ENCODE data around the gene GANC. TPM values are rescaled to one million over a fixed set of nuclear protein-coding genes. Genes with fewer than 3 reads are reported as not detected.

GANC gene
- total and polyA plus RNA-seq, 2 donors from 2014 or later: 11.3 to 40.4 TPM

- intact Hi-C loops (cut with DNase I): no loop called here
- H3K27ac ChIP-seq (ENCODE audit: low read depth in 2 of 2, low read length in 2 of 2): no peak overlapping the region
Measured at GRCh38 chr15:42276762-42277161, 3.8 kb downstream of the GANC start.

DNA sequence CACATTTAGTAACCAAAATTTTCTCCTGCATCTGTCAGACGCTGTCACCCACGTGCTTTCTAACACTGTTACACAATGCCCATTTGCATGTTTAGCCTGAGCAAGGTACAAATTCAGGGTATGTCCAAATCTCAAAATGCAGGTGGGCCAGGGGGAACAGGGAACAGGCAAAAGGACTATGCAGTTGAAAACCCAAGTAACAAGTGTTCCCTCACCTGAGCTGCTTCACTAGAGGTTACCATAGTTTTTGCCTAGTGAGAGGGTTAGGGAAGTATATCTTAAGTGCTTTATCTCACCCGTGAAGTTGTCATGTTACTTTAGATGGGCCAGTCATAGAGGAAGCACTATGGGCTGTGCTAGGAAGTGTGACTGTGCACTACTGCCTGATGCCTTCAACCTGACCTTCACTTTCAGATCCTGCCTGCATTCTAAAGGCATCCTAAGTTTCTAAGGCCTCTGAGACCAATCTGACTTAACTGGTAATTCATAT, 6.3 kb downstream of the GANC start:
- DNase-seq (no peak), FAIRE-seq (no peak)
- Histone ChIP-seq H3K4me3 (ENCODE audit: low read length in 3 of 3) (no peak overlapping the region), H3K9ac (ENCODE audit: low read length in 3 of 3) (no peak overlapping the region), H3K36me3 (ENCODE audit: control insufficient read depth in 2 of 3, insufficient read depth in 3 of 3, low read length in 3 of 3) (peaks cover 0 to 28% (median 20%) of the 10 kb centered on the region in 3 donors), H3K27me3 (ENCODE audit: control insufficient read depth, insufficient read depth, low read length) (no peaks in the 10 kb centered on the region), H3K4me1 (ENCODE audit: control insufficient read depth in 2 of 3, insufficient read depth in 2 of 3, low read depth in 1 of 3, low read length in 3 of 3) (peaks cover 0 to 9% (median 0%) of the 10 kb centered on the region in 3 donors), H3K27ac (ENCODE audit: low read depth in 2 of 2, low read length in 2 of 2) (no peak overlapping the region), H3K9me3 (ENCODE audit: control insufficient read depth in 2 of 3, insufficient read depth in 1 of 3, low read length in 3 of 3) (no peaks in the 10 kb centered on the region)
- TF ChIP-seq, protein P1, sequence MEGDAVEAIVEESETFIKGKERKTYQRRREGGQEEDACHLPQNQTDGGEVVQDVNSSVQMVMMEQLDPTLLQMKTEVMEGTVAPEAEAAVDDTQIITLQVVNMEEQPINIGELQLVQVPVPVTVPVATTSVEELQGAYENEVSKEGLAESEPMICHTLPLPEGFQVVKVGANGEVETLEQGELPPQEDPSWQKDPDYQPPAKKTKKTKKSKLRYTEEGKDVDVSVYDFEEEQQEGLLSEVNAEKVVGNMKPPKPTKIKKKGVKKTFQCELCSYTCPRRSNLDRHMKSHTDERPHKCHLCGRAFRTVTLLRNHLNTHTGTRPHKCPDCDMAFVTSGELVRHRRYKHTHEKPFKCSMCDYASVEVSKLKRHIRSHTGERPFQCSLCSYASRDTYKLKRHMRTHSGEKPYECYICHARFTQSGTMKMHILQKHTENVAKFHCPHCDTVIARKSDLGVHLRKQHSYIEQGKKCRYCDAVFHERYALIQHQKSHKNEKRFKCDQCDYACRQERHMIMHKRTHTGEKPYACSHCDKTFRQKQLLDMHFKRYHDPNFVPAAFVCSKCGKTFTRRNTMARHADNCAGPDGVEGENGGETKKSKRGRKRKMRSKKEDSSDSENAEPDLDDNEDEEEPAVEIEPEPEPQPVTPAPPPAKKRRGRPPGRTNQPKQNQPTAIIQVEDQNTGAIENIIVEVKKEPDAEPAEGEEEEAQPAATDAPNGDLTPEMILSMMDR (IDR thresholded peaks at IDR 0.05; ENCODE audit: borderline replicate concordance, extremely low read depth, insufficient read depth): no peak
- intact Hi-C loops (cut with DNase I): no loop called here

More at GRCh38 chr15:42276762-42277161, 3.8 kb downstream of the GANC start:
- FAIRE-seq (no peak), DNase-seq (no peak)
- no peaks in the 10 kb centered on the region for H3K27me3 ChIP-seq (ENCODE audit: control insufficient read depth, insufficient read depth, low read length)
- H3K36me3 ChIP-seq (ENCODE audit: control insufficient read depth in 2 of 3, insufficient read depth in 3 of 3, low read length in 3 of 3): peaks cover 0 to 20% (median 15%) of the 10 kb centered on the region in 3 donors
- H3K4me3 ChIP-seq (ENCODE audit: low read length in 3 of 3): no peak overlapping the region
- peaks cover 0 to 9% (median 2%) of the 10 kb centered on the region in 3 donors for H3K4me1 ChIP-seq (ENCODE audit: control insufficient read depth in 2 of 3, insufficient read depth in 2 of 3, low read depth in 1 of 3, low read length in 3 of 3)
- TF ChIP-seq, protein P1 (IDR thresholded peaks at IDR 0.05; ENCODE audit: borderline replicate concordance, extremely low read depth, insufficient read depth): no peak
- no peaks in the 10 kb centered on the region for H3K9me3 ChIP-seq (ENCODE audit: control insufficient read depth in 2 of 3, insufficient read depth in 1 of 3, low read length in 3 of 3)
- no peak overlapping the region for H3K9ac ChIP-seq (ENCODE audit: low read length in 3 of 3)

DNA sequence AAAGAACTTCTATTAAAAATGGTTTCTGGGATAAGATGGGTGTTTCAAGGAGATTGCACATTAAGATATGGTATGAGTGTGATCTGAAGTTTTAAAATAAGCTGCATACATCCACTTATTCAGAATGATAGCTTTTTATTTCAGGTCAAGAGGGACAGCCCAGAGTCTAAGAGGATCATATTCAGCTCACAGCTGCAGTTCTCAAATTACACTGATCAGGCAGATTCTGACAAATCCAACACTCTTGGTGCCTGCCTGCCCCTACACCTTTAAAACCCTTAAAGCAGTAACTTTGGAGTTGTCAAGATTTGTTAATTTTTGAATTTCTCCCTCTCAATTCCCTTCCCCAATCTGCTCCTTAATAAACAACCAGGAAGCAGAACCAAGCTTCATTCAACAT, 9.3 kb downstream of the GANC start:
- intact Hi-C loops (cut with DNase I): no loop called here
- Histone ChIP-seq H3K9me3 (ENCODE audit: control insufficient read depth in 2 of 3, insufficient read depth in 1 of 3, low read length in 3 of 3) (no peaks in the 10 kb centered on the region), H3K27me3 (ENCODE audit: control insufficient read depth, insufficient read depth, low read length) (no peaks in the 10 kb centered on the region), H3K9ac (ENCODE audit: low read length in 3 of 3) (no peak overlapping the region), H3K36me3 (ENCODE audit: control insufficient read depth in 2 of 3, insufficient read depth in 3 of 3, low read length in 3 of 3) (peaks cover 0 to 28% (median 20%) of the 10 kb centered on the region in 3 donors), H3K4me3 (ENCODE audit: low read length in 3 of 3) (no peak overlapping the region), H3K27ac (ENCODE audit: low read depth in 2 of 2, low read length in 2 of 2) (no peak overlapping the region), H3K4me1 (ENCODE audit: control insufficient read depth in 2 of 3, insufficient read depth in 2 of 3, low read depth in 1 of 3, low read length in 3 of 3) (no peaks in the 10 kb centered on the region)
- DNase-seq: no peak
- FAIRE-seq: no peak
- TF ChIP-seq, protein P1 (IDR thresholded peaks at IDR 0.05; ENCODE audit: borderline replicate concordance, extremely low read depth, insufficient read depth): no peak

GRCh38 chr15:42282926-42283325, 9.9 kb downstream of the GANC start:
- Histone ChIP-seq H3K4me3 (ENCODE audit: low read length in 3 of 3) (no peak overlapping the region), H3K27ac (ENCODE audit: low read depth in 2 of 2, low read length in 2 of 2) (no peak overlapping the region), H3K9ac (ENCODE audit: low read length in 3 of 3) (no peak overlapping the region), H3K36me3 (ENCODE audit: control insufficient read depth in 2 of 3, insufficient read depth in 3 of 3, low read length in 3 of 3) (peaks cover 0 to 28% (median 20%) of the 10 kb centered on the region in 3 donors), H3K9me3 (ENCODE audit: control insufficient read depth in 2 of 3, insufficient read depth in 1 of 3, low read length in 3 of 3) (no peaks in the 10 kb centered on the region), H3K27me3 (ENCODE audit: control insufficient read depth, insufficient read depth, low read length) (no peaks in the 10 kb centered on the region), H3K4me1 (ENCODE audit: control insufficient read depth in 2 of 3, insufficient read depth in 2 of 3, low read depth in 1 of 3, low read length in 3 of 3) (no peaks in the 10 kb centered on the region)
- FAIRE-seq: no peak
- no peak for DNase-seq
- TF ChIP-seq, protein P1 (IDR thresholded peaks at IDR 0.05; ENCODE audit: borderline replicate concordance, extremely low read depth, insufficient read depth): no peak
- intact Hi-C loops (cut with DNase I): no loop called here

Measured in kidney (tissue), 14 donors.